Spinal cord (tissue), 10 donors: ENCODE measurements around the gene DDX20. TPM values are rescaled to one million over a fixed set of nuclear protein-coding genes. Genes with fewer than 3 reads are reported as not detected.
"Not testable (repeated sequence)": the region's sequence is repeated elsewhere in the genome, so short reads cannot be mapped to it uniquely, and the experiment has no call there.

Experiments
- DNase-seq, 6 donors: peaks; one replicate each; pipeline versions ENCODE4 v3.0.0 to v3.0.0-alpha.2; 2013 to 2015; ENCODE audit warnings: low spot score in 6 of 6, low read depth in 4 of 6
- H3K27ac ChIP-seq: one replicate; pipeline ENCODE4 v1.5.1; 2013; ENCODE audit warnings: low read depth, low read length, control low read depth
- H3K27me3 ChIP-seq: one replicate; pipeline ENCODE4 v1.6.1; 2013; ENCODE audit warnings: low read length; ENCODE audit not compliant: control insufficient read depth, insufficient read depth
- H3K36me3 ChIP-seq: one replicate; pipeline ENCODE4 v1.6.1; 2013; ENCODE audit warnings: low read length; ENCODE audit not compliant: control insufficient read depth, insufficient read depth
- H3K4me1 ChIP-seq: one replicate; pipeline ENCODE4 v1.6.1; 2013; ENCODE audit warnings: low read length; ENCODE audit not compliant: control insufficient read depth, insufficient read depth
- H3K4me3 ChIP-seq: one replicate; pipeline ENCODE4 v1.5.1; 2013; ENCODE audit warnings: low read depth, low read length, control low read depth
- H3K9me3 ChIP-seq: one replicate; pipeline ENCODE4 v1.6.1; 2013; ENCODE audit warnings: low read length; ENCODE audit not compliant: control insufficient read depth, insufficient read depth
- WGBS: methylation state at CpG from one replicate; pipeline ENCODE4 v1.1.5; 2013; ENCODE audit warnings: missing lambda C conversion rate; ENCODE audit not compliant: insufficient coverage; 5-methylcytosine and 5-hydroxymethylcytosine counted together
- polyA plus RNA-seq, 2 donors: library from polyadenylated mRNA; unstranded; fragments of 120-200 nt; gene quantifications; one replicate each; pipeline ENCODE4 v1.2.1, GENCODE V29; 2013; ENCODE audit not compliant: insufficient read length in 2 of 2
- total RNA-seq, 2 donors: library from RNA; depleted of rRNA in 1 of 2; stranded (reverse); fragments of 120-200 nt in 1 of 2; fragments of >200 nt in 1 of 2; gene quantifications; one replicate each; pipeline versions ENCODE4 v1.2.3 to v1.2.4, GENCODE V29; 2013 to 2014
- donor health status: healthy.

DDX20 gene
- total and polyA plus RNA-seq, 4 donors = 12.6 to 18.5 (median 16.8) TPM

DNA sequence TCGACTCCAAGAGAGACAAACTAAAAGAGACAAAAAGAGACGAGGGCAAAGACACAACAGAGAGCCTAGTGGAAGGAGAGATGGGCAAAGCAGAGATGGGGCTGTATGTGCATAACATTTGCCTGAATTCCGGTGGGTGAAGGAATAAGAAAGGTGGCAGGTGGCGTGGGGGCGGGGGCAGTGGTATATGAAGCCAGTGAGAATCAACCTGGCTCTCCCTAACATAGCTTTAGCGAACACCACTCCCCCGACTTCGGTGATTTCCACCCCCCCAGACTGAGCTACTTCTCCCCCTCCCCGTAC lies 17.6 kb upstream of the DDX20 start:
- Histone ChIP-seq H3K4me1 (peaks cover 63% of the 10 kb centered on the region), H3K4me3 (peak overlapping the region; percentile 53), H3K36me3 (no peaks in the 10 kb centered on the region), H3K9me3 (no peaks in the 10 kb centered on the region), H3K27ac (peak overlapping the region; percentile 31), H3K27me3 (peaks cover 7% of the 10 kb centered on the region)
- DNase-seq = peak in 1 of 6 donors; percentile 18
- WGBS = 9% methylated on average over 7 of the region's 9 CpGs

DNA sequence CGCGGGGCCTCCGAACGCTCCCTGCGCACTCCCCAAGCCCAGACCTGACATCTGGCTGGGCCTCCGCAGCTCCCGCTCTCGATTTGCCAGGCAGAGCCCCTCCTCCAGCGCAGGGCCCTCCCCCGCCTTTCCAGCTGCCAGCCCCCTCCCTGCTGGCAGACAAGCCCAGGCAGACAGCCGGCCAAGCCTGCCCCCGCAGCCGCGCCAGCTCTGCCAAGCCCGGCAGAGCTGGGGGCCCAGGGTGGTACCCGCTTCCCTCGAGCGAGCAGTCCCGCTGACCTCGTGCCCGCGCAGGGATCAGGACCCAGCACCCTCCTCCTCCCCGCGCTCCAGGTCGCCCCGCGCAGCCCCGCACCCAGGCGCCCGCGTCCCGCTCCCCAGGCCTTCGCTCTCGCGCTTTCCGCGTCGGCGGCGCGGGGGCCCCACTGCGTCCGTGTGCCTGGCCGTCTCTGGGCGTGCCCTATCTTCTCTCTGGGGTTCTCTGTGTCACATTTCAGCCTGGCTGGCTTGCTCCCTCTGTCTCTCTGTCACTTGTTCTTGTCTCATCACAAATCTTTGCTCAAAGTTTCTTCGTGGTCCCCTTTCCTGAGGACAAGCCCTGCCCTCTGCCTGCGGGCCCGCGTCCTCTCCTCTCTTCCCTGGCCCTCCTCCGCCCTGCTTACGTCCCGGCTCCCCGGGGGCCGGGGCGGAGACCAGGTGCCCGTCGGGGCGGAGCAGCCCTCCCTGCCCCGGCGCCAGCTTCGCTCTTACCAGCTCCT lies 17.1 kb upstream of the DDX20 start:
- Histone ChIP-seq H3K4me3 (peak overlapping the region; percentile 53), H3K27ac (peak overlapping the region; percentile 80), H3K27me3 (peaks cover 7% of the 10 kb centered on the region), H3K4me1 (peaks cover 58% of the 10 kb centered on the region), H3K9me3 (no peaks in the 10 kb centered on the region), H3K36me3 (no peaks in the 10 kb centered on the region)
- WGBS = under 1% methylated on average over 61 of the region's 61 CpGs
- DNase-seq = peak in 4 of 6 donors; percentile 49 to 90 (median 79)

- Histone ChIP-seq H3K27ac (peak within 1 kb of the TSS; percentile 80), H3K36me3 (no peaks in the 10 kb centered on the region), H3K9me3 (no peaks in the 10 kb centered on the region), H3K4me3 (peak within 1 kb of the TSS; percentile 53), H3K27me3 (peaks cover 7% of the 10 kb centered on the region), H3K4me1 (peaks cover 53% of the 10 kb centered on the region)
- 0% methylated on average over 57 of the region's 59 CpGs for WGBS
- peak in 4 of 6 donors; percentile 72 to 95 (median 89) for DNase-seq
Measured at GRCh38 chr1:111739194-111739924, 16.3 kb upstream of the DDX20 start, which contains the start of gene INKA2. Gene INKA2, minus strand, starts transcription at chr1:111739395. Its CDS starts 153 bp downstream, at chr1:111739242.

DNA sequence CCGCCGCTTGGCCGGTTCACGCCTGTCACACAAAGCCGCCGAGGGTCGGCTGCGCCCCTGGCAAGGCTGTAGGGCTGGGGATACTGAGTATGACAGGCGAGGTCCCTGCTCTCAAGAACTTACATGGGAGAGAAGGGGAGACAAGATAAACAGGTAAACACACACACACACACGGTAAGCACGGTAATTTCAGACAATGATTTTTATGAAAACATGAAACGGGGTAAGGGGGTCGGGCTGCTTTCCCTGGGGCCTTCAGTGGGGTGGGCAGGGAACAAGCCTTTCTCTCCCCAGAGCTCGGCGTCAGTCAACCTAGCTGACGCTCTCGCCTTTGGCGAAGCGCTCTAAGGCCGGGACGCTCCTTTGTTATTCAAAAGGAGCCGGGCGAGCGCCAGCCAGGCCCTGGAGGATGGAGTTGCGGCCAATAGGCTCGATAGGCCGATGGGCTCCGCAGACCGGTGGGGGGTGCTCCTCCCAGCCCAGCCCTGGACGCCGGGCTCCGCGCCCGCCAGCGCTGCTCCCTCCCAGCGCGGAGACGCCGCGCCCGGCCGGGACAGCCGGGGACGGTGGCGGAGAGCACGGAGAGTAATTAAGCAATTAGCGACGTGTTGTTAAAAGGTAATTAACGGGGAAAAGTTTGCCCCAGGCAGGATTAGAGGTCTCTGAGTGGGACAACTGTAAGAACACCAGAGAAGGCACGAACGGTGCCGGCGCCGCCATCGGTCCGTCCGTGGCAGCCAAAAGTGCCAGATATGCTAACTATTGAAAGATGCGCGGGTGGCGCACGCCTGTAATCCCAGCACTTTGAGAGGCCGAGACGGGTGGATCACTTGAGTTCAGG lies 15.6 kb upstream of the DDX20 start:
- WGBS = under 1% methylated on average over 54 of the region's 63 CpGs
- no peaks in the 10 kb centered on the region for H3K36me3 ChIP-seq
- peaks cover 53% of the 10 kb centered on the region for H3K4me1 ChIP-seq
- peak in 3 of 6 donors; percentile 47 to 89 (median 85) for DNase-seq
- peaks cover 7% of the 10 kb centered on the region for H3K27me3 ChIP-seq
- peak overlapping the region; percentile 80 for H3K27ac ChIP-seq
- no peaks in the 10 kb centered on the region for H3K9me3 ChIP-seq
- H3K4me3 ChIP-seq = peak overlapping the region; percentile 53

GRCh38 chr1:111742292-111742691 lies 13.4 kb upstream of the DDX20 start:
- DNase-seq, H3K27ac ChIP-seq, H3K9me3 ChIP-seq, H3K36me3 ChIP-seq, H3K27me3 ChIP-seq, H3K4me3 ChIP-seq: not testable (repeated sequence)
- H3K4me1 ChIP-seq = peaks cover 34% of the 10 kb centered on the region
- 93% methylated on average over 10 of the region's 14 CpGs for WGBS

DNA sequence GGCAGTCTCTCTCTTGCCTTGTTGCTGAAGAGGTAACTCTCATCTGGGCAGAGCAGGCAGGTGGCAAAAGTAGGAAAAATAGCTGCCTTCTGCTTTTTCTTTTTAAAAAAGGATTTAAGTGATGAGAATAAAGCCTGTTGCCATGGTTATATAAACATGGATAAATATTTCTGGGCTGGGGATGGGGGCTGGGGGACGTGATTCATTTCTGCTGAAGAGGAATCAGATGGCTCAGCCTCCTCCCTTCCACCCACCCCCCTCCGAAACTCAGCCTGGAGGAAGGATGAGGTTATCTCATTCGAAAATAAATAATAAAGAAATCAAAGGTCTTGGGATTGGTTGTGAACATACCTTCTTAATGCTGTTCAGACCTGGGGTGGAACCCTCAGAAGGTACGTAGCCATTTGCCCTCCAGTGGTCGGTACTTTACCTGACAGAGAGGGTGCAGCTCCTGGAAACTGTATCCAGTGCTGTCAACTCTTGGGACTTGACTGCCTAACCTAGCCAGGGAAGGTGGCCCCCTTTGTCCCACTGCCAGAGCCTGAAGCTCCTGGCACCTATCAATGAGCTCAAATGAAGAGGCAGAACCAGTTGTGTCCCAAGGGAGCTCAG lies 12.7 kb upstream of the DDX20 start:
- WGBS = 94% methylated on average over 2 of the region's 5 CpGs
- Histone ChIP-seq H3K4me3 (no peak overlapping the region), H3K27me3 (peaks cover 7% of the 10 kb centered on the region), H3K4me1 (peaks cover 27% of the 10 kb centered on the region), H3K27ac (no peak overlapping the region), H3K36me3 (no peaks in the 10 kb centered on the region), H3K9me3 (no peaks in the 10 kb centered on the region)
- no peak for DNase-seq

GRCh38 chr1:111743679-111744101 lies 12.0 kb upstream of the DDX20 start:
- H3K9me3 ChIP-seq = no peaks in the 10 kb centered on the region
- H3K36me3 ChIP-seq = no peaks in the 10 kb centered on the region
- H3K4me1 ChIP-seq = peaks cover 22% of the 10 kb centered on the region
- DNase-seq = no peak
- H3K4me3 ChIP-seq = no peak overlapping the region
- no peak overlapping the region for H3K27ac ChIP-seq
- peaks cover 7% of the 10 kb centered on the region for H3K27me3 ChIP-seq
- WGBS = no CpG with 5 or more reads among the region's 3 CpGs

DNA sequence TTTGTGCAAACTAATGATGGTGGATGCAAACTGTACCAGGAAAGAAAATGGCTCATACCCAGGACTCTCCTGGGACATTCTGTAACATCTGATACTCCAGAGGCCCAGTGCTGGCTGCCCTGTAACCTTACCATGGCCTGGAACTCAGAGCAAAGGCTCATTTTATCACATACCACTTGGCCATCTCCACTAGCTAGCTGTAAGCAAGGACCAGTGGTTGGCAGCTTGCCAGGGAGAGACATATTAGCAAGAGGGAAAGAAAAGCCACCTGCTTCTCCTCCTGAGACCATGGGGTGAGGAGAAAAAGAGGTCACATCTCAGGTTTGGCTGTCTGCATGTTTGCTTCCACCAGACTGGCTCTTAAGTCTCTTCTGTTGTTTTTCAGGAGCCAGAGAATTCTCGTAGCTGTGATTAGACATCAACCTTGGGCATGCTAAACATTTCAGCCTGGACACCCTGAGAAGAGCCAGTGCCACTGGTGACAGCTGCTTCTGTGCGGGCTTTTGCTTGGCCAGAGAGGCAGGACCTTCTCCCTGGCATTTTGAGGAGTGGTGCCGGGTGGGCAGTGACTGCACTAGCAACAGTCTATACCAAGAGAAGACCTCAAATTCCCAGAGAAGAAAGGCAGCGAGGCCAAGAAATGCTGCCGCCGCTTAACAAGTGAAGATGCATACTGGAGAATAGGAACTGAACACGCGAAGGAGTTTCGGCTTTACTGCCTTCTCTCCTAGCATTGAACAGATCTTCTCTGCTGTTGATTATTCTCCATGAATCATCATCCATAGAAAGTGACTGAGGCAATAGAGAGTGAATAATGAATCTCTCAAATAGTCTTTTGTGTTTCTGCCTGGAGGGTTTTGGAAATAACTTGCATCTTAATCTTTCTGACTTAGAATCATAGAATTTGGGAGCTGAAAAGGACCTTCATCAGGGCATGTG lies 9.8 kb upstream of the DDX20 start:
- H3K27me3 ChIP-seq = peaks cover 6% of the 10 kb centered on the region
- no peak for DNase-seq
- peaks cover 1% of the 10 kb centered on the region for H3K4me1 ChIP-seq
- H3K36me3 ChIP-seq = no peaks in the 10 kb centered on the region
- WGBS = 85% methylated on average over 3 of the region's 9 CpGs
- no peak overlapping the region for H3K27ac ChIP-seq
- no peaks in the 10 kb centered on the region for H3K9me3 ChIP-seq
- H3K4me3 ChIP-seq = no peak overlapping the region
